Body of pancreas (tissue), 4 donors: ENCODE results near the gene PHOSPHO1.

Experiments used
- CTCF ChIP-seq, 7 experiments: fragments of 450-650 bp in 4 of 7; fragments of 200-600 bp in 3 of 7; sonication (generic) in 3 of 7; IDR thresholded peaks; one replicate each; pipeline ENCODE4 v1.5.1; 2016 to 2019; ENCODE audit warnings: antibody characterized with exemption in 7 of 7
- POLR2A ChIP-seq, 3 donors: fragments of 450-650 bp; IDR thresholded peaks; one replicate each; pipeline ENCODE4 v1.6.1; 2016; ENCODE audit warnings: antibody characterized with exemption in 3 of 3, mild to moderate bottlenecking in 2 of 3

- TF ChIP-seq CTCF (IDR thresholded peaks at IDR 0.05), result no peak
- TF ChIP-seq POLR2A (IDR thresholded peaks at IDR 0.05), result no peak
Measured at GRCh38 chr17:49194297-49194607, 36.3 kb downstream of the PHOSPHO1 start.
